ENCODE data around the gene RAB20.

GRCh38 chr13:110529522-110530311 is 31.8 kb downstream of the RAB20 start:
- TF ChIP-seq CTCF (conservative IDR thresholded peaks at IDR 0.05; ENCODE audit: low read length), result no peak
- TF ChIP-seq EZH2phosphoT487 (IDR thresholded peaks at IDR 0.05; ENCODE audit: borderline replicate concordance), result no peak
